ENCODE data around the gene NUSAP1.
"Not testable (repeated sequence)": the region's sequence is repeated elsewhere in the genome, so short reads cannot be mapped to it uniquely, and the experiment has no call there.

NUSAP1 gene

GRCh38 chr15:41416128-41416741 lies 83.6 kb downstream of the NUSAP1 start:
- peak; percentile 7 for DNase-seq

GRCh38 chr15:41416742-41417417 lies 84.2 kb downstream of the NUSAP1 start, which contains the start of gene RTF1:
Gene RTF1 (plus strand): TSS chr15:41417095. CDS start chr15:41417116, 21 bp downstream.
- peak; percentile 97 for DNase-seq

- DNase-seq, result peak; percentile 51
These were observed 84.9 kb downstream of the NUSAP1 start for GRCh38 chr15:41417418-41418195.

- DNase-seq, result no peak
These were observed 91.4 kb downstream of the NUSAP1 start for GRCh38 chr15:41423979-41424659.

GRCh38 chr15:41424809-41425208 lies 92.1 kb downstream of the NUSAP1 start:
- DNase-seq, result no peak

- not testable (repeated sequence) for DNase-seq
These were observed 93.2 kb downstream of the NUSAP1 start for GRCh38 chr15:41425907-41426306.

GRCh38 chr15:41429003-41429890 lies 96.6 kb downstream of the NUSAP1 start:
- peak; percentile 17 for DNase-seq
